ENCODE results near the gene UST.

The UST gene

GRCh38 chr6:149071997-149072396 lies 325.2 kb downstream of the UST start:
- DNase-seq, result no peak

- DNase-seq, result no peak
These were observed 328.0 kb downstream of the UST start for GRCh38 chr6:149074832-149075258.

- DNase-seq, result no peak
These were observed 329.0 kb downstream of the UST start for GRCh38 chr6:149075616-149076354.

- DNase-seq, result no peak
These were observed 329.5 kb downstream of the UST start for GRCh38 chr6:149076355-149076734.

- no peak for DNase-seq
These were observed 330.4 kb downstream of the UST start for GRCh38 chr6:149077208-149077607.

- DNase-seq, result no peak
These were observed 331.5 kb downstream of the UST start for GRCh38 chr6:149078211-149078782.

- no peak for DNase-seq
These were observed 332.6 kb downstream of the UST start for GRCh38 chr6:149079456-149079855.

- no peak for DNase-seq
These were observed 333.2 kb downstream of the UST start for GRCh38 chr6:149079911-149080491.

GRCh38 chr6:149080511-149080910 lies 333.7 kb downstream of the UST start:
- no peak for DNase-seq

GRCh38 chr6:149081281-149081680 lies 334.5 kb downstream of the UST start:
- DNase-seq, result no peak

- peak; percentile 76 for DNase-seq
These were observed 335.5 kb downstream of the UST start for GRCh38 chr6:149082320-149082719.

- no peak for DNase-seq
These were observed 337.2 kb downstream of the UST start for GRCh38 chr6:149084026-149084425.

- no peak for DNase-seq
These were observed 338.2 kb downstream of the UST start for GRCh38 chr6:149084808-149085556.

GRCh38 chr6:149085557-149085938 lies 338.7 kb downstream of the UST start:
- no peak for DNase-seq

GRCh38 chr6:149086363-149086762 lies 339.5 kb downstream of the UST start:
- no peak for DNase-seq

GRCh38 chr6:149087898-149088297 lies 341.1 kb downstream of the UST start:
- no peak for DNase-seq

GRCh38 chr6:149088361-149088760 lies 341.5 kb downstream of the UST start:
- no peak for DNase-seq

GRCh38 chr6:149089510-149089909 lies 342.7 kb downstream of the UST start:
- DNase-seq, result no peak

GRCh38 chr6:149090937-149091336 lies 344.1 kb downstream of the UST start:
- no peak for DNase-seq

GRCh38 chr6:149093643-149094042 lies 346.8 kb downstream of the UST start:
- DNase-seq, result no peak

- no peak for DNase-seq
These were observed 347.3 kb downstream of the UST start for GRCh38 chr6:149094156-149094555.

GRCh38 chr6:149094934-149095351 lies 348.1 kb downstream of the UST start:
- DNase-seq, result peak; percentile 50

GRCh38 chr6:149095842-149096241 lies 349.0 kb downstream of the UST start:
- DNase-seq, result no peak

GRCh38 chr6:149097794-149098193 lies 351.0 kb downstream of the UST start:
- DNase-seq, result no peak
